Vagina (tissue), 2 donors: ENCODE results near the gene EPS8L3.

Experiments used
- CTCF ChIP-seq, 3 experiments: fragments of 450-650 bp in 2 of 3; fragments of 200-600 bp in 1 of 3; sonication (generic) in 1 of 3; IDR thresholded peaks; one replicate each; pipeline ENCODE4 v1.5.1; 2017 to 2019; ENCODE audit warnings: antibody characterized with exemption in 3 of 3, mild to moderate bottlenecking in 2 of 3, moderate library complexity in 2 of 3
- POLR2A ChIP-seq, 2 donors: fragments of 450-650 bp; IDR thresholded peaks; one replicate each; pipeline ENCODE4 v1.6.1; 2017; ENCODE audit warnings: antibody characterized with exemption in 2 of 2, mild to moderate bottlenecking in 2 of 2, moderate library complexity in 2 of 2
- POLR2AphosphoS5 ChIP-seq, 2 donors: sonication (generic); formaldehyde crosslinking; IDR thresholded peaks; one replicate each; pipeline ENCODE4 v1.9.0; 2017; ENCODE audit warnings: antibody characterized with exemption in 2 of 2, mild to moderate bottlenecking in 2 of 2, low read depth in 1 of 2; ENCODE audit not compliant: insufficient read depth in 1 of 2

- TF ChIP-seq CTCF (IDR thresholded peaks at IDR 0.05) (no peak), POLR2A (IDR thresholded peaks at IDR 0.05) (no peak), POLR2AphosphoS5 (IDR thresholded peaks at IDR 0.05; ENCODE audit: insufficient read depth in 1 of 2, low read depth in 1 of 2) (no peak)
Measured at GRCh38 chr1:109787845-109788601, 24.3 kb upstream of the EPS8L3 start.
